ENCODE data around the gene IL34.

The IL34 gene

DNA sequence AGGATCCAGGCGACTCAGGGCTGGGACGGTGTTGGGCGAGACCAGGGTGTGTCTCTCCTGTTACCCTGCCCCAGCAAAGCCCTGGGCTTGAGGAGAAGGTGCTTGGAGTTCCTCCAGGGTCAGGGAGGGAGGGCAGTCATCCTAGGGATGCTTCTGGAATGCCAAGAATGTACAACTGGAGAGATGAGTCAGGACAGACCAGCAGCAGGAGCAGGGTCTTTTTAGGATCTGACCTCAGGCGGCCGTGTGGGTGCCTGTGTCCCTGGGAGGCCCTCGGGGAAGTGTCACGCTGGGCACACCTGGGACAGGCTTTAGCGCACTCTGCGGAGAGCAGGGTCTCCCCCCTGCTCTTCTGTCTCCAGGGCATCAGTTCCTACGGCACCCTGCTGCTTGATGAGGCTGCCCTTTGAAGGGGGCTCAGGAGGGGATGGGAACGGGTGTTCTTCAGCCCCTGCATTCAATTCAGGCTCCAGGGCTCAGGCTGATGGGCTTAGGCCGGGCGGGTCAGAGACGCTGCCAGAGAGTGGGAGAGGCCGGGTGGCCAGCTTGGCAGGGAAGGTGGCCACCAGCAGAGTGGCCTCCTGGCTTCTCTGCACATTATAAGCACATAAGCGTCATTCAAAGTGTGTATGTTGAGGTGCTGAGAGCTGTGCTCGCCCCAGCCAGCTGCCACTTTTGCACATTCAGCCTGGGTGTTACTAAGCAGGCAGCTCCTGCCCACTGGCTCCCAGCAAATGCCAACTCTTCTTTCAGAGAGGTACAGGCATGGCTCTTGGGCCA, 47.9 kb downstream of the IL34 start:
- Histone ChIP-seq H3K9me3 (ENCODE audit: insufficient read depth, low read length) (no peaks in the 10 kb centered on the region), H3K4me3 (ENCODE audit: insufficient read depth, low read length, poor library complexity, severe bottlenecking) (no peak overlapping the region), H3K79me2 (ENCODE audit: insufficient read depth, low read length) (no peaks in the 10 kb centered on the region), H3K27ac (ENCODE audit: low read depth, low read length) (no peak overlapping the region), H4K20me1 (ENCODE audit: low read depth, low read length) (no peaks in the 10 kb centered on the region), H3K4me2 (ENCODE audit: low read depth, low read length, poor library complexity, severe bottlenecking) (no peak overlapping the region), H3K36me3 (ENCODE audit: low read length) (no peaks in the 10 kb centered on the region), H3F3A (ENCODE audit: insufficient read depth) (no peaks in the 10 kb centered on the region), H3K9me2 (replicated peaks; ENCODE audit: insufficient read depth, low read length) (no peaks in the 10 kb centered on the region), H3K27me3 (ENCODE audit: low read length) (no peaks in the 10 kb centered on the region), H3K9ac (ENCODE audit: low read length) (no peak overlapping the region), H2AFZ (ENCODE audit: low read depth, low read length, severe bottlenecking) (no peak overlapping the region)
- TF ChIP-seq, protein P1, sequence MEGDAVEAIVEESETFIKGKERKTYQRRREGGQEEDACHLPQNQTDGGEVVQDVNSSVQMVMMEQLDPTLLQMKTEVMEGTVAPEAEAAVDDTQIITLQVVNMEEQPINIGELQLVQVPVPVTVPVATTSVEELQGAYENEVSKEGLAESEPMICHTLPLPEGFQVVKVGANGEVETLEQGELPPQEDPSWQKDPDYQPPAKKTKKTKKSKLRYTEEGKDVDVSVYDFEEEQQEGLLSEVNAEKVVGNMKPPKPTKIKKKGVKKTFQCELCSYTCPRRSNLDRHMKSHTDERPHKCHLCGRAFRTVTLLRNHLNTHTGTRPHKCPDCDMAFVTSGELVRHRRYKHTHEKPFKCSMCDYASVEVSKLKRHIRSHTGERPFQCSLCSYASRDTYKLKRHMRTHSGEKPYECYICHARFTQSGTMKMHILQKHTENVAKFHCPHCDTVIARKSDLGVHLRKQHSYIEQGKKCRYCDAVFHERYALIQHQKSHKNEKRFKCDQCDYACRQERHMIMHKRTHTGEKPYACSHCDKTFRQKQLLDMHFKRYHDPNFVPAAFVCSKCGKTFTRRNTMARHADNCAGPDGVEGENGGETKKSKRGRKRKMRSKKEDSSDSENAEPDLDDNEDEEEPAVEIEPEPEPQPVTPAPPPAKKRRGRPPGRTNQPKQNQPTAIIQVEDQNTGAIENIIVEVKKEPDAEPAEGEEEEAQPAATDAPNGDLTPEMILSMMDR (IDR thresholded peaks at IDR 0.05; ENCODE audit: insufficient read depth, low read length, poor library complexity, severe bottlenecking) = no peak
- TF ChIP-seq EZH2phosphoT487 (conservative IDR thresholded peaks at IDR 0.05; ENCODE audit: low read length) = no peak

DNA sequence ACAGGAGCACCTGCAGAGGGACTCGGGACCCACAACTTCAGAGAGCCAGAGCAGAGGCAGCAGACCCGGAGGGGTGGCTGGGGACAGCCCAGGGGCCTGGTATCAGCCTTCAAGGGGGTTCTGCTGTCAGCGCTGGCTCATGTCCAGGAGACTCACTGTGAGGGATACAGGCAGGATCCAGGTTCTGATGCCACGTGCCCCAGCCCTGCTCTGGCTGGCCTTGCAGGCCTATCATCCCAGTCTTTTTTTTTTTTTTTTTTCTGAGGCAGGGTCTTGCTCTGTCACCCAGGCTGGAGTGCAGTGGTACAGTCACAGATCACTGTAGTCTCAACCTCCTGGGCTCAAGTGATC, 48.5 kb downstream of the IL34 start:
- Histone ChIP-seq H3K9ac (ENCODE audit: low read length) (no peak overlapping the region), H3K27me3 (ENCODE audit: low read length) (no peaks in the 10 kb centered on the region), H3K36me3 (ENCODE audit: low read length) (no peaks in the 10 kb centered on the region), H3K27ac (ENCODE audit: low read depth, low read length) (no peak overlapping the region), H3K9me3 (ENCODE audit: insufficient read depth, low read length) (no peaks in the 10 kb centered on the region), H3K4me3 (ENCODE audit: insufficient read depth, low read length, poor library complexity, severe bottlenecking) (no peak overlapping the region), H4K20me1 (ENCODE audit: low read depth, low read length) (no peaks in the 10 kb centered on the region), H3K9me2 (replicated peaks; ENCODE audit: insufficient read depth, low read length) (no peaks in the 10 kb centered on the region), H3F3A (ENCODE audit: insufficient read depth) (no peaks in the 10 kb centered on the region), H3K79me2 (ENCODE audit: insufficient read depth, low read length) (no peaks in the 10 kb centered on the region), H3K4me2 (ENCODE audit: low read depth, low read length, poor library complexity, severe bottlenecking) (no peak overlapping the region), H2AFZ (ENCODE audit: low read depth, low read length, severe bottlenecking) (no peak overlapping the region)
- TF ChIP-seq, protein P1 (IDR thresholded peaks at IDR 0.05; ENCODE audit: insufficient read depth, low read length, poor library complexity, severe bottlenecking) = no peak
- no peak for TF ChIP-seq EZH2phosphoT487 (conservative IDR thresholded peaks at IDR 0.05; ENCODE audit: low read length)

DNA sequence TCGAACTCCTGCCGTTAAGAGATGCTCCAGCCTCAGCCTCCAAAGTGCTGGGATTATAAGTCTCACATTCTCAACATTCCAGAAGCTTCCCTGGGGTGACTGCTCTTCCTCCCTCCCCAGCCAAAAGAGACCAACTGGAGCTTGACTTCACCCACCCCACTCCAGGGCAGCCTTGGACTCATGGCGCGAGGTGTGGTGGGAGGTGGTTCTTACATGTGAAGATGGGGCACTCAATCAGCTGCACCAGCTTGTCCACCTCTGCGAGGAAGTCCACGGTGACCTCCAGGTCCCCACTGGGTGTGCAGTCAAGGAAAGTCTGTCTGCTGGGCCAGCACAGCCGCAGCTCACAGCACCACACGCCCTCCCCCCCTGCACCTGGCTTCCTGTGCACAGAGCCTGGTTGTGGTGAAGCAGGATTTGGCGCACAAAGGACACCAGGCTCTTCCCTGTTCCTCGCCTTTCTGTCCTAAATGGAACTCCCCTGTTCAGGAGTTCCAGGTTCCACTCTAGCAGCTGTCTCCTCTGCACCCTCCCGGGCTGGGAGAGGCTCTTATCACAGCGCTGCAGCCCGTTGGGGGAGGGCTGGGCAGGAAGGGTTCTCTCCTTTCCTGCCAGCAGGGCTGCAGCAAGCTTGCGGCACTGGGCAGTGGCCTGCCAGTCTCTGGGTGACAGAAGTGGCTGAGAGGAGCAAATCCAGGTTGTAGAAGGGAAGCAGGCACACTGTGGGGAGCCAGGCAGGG, 49.1 kb downstream of the IL34 start:
- no peaks in the 10 kb centered on the region for H3K36me3 ChIP-seq (ENCODE audit: low read length)
- H3K9me3 ChIP-seq (ENCODE audit: insufficient read depth, low read length) = no peaks in the 10 kb centered on the region
- no peaks in the 10 kb centered on the region for H3K27me3 ChIP-seq (ENCODE audit: low read length)
- H3K27ac ChIP-seq (ENCODE audit: low read depth, low read length) = no peak overlapping the region
- no peak overlapping the region for H3K9ac ChIP-seq (ENCODE audit: low read length)
- TF ChIP-seq EZH2phosphoT487 (conservative IDR thresholded peaks at IDR 0.05; ENCODE audit: low read length) = no peak
- TF ChIP-seq, protein P1 (IDR thresholded peaks at IDR 0.05; ENCODE audit: insufficient read depth, low read length, poor library complexity, severe bottlenecking) = no peak
- no peaks in the 10 kb centered on the region for H3K79me2 ChIP-seq (ENCODE audit: insufficient read depth, low read length)
- no peaks in the 10 kb centered on the region for H3F3A ChIP-seq (ENCODE audit: insufficient read depth)
- no peaks in the 10 kb centered on the region for H3K9me2 ChIP-seq (replicated peaks; ENCODE audit: insufficient read depth, low read length)
- no peak overlapping the region for H3K4me3 ChIP-seq (ENCODE audit: insufficient read depth, low read length, poor library complexity, severe bottlenecking)
- H2AFZ ChIP-seq (ENCODE audit: low read depth, low read length, severe bottlenecking) = no peak overlapping the region
- H3K4me2 ChIP-seq (ENCODE audit: low read depth, low read length, poor library complexity, severe bottlenecking) = no peak overlapping the region
- no peaks in the 10 kb centered on the region for H4K20me1 ChIP-seq (ENCODE audit: low read depth, low read length)

All from SU-DHL-6 (cell line).